Panc1 (cell line): Measurements from ENCODE around the gene LELP1.

Experiments
- POLR2AphosphoS5 ChIP-seq: IDR thresholded peaks from 2 replicates; pipeline ENCODE4 v1.6.1; 2012; ENCODE audit warnings: mild to moderate bottlenecking, low read depth, low read length, moderate library complexity
- SIN3A ChIP-seq: IDR thresholded peaks from 2 replicates; pipeline ENCODE4 v1.6.1; 2012; ENCODE audit warnings: low read depth, mild to moderate bottlenecking, low read length, moderate library complexity, borderline replicate concordance; ENCODE audit not compliant: insufficient read depth
- TCF7L2 ChIP-seq: IDR thresholded peaks from 2 replicates; pipeline ENCODE4 v1.6.1; 2011; ENCODE audit warnings: mild to moderate bottlenecking, low read depth, low read length, inconsistent platforms
- TF ChIP-seq, protein P1 (sequence below): fragments of 450-650 bp; IDR thresholded peaks from 2 replicates; pipeline ENCODE4 v1.5.1; 2017; ENCODE audit warnings: mild to moderate bottlenecking
- TF ChIP-seq, protein P2 (sequence below), 2 experiments: IDR thresholded peaks; 2 replicates each; pipeline ENCODE4 v1.6.1; 2011 to 2012; ENCODE audit warnings: low read depth in 2 of 2, control low read depth in 1 of 2, low read length in 1 of 2, mild to moderate bottlenecking in 1 of 2, moderate library complexity in 1 of 2; ENCODE audit not compliant: insufficient read depth in 1 of 2

DNA sequence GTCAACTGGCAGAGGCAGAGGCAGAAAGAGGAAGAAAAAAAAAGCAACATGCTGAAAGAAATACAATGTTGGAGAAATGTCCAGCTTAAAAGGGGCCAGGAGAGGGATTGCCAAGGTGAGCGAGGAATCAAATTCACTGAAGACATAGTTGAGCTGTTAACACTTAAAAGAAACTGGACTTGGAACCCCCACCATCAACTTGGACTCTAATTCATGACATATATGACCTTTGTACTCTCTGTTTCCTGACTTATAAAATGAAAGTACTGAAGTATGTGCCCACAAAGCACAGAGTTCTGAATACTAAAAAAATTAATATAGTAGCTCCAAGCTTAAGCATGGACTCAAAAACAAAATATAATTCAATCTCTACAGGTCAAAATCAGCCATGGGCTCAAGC, 30.2 kb downstream of the LELP1 start:
- TF ChIP-seq, protein P1, sequence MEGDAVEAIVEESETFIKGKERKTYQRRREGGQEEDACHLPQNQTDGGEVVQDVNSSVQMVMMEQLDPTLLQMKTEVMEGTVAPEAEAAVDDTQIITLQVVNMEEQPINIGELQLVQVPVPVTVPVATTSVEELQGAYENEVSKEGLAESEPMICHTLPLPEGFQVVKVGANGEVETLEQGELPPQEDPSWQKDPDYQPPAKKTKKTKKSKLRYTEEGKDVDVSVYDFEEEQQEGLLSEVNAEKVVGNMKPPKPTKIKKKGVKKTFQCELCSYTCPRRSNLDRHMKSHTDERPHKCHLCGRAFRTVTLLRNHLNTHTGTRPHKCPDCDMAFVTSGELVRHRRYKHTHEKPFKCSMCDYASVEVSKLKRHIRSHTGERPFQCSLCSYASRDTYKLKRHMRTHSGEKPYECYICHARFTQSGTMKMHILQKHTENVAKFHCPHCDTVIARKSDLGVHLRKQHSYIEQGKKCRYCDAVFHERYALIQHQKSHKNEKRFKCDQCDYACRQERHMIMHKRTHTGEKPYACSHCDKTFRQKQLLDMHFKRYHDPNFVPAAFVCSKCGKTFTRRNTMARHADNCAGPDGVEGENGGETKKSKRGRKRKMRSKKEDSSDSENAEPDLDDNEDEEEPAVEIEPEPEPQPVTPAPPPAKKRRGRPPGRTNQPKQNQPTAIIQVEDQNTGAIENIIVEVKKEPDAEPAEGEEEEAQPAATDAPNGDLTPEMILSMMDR = no peak
- TF ChIP-seq, protein P2, sequence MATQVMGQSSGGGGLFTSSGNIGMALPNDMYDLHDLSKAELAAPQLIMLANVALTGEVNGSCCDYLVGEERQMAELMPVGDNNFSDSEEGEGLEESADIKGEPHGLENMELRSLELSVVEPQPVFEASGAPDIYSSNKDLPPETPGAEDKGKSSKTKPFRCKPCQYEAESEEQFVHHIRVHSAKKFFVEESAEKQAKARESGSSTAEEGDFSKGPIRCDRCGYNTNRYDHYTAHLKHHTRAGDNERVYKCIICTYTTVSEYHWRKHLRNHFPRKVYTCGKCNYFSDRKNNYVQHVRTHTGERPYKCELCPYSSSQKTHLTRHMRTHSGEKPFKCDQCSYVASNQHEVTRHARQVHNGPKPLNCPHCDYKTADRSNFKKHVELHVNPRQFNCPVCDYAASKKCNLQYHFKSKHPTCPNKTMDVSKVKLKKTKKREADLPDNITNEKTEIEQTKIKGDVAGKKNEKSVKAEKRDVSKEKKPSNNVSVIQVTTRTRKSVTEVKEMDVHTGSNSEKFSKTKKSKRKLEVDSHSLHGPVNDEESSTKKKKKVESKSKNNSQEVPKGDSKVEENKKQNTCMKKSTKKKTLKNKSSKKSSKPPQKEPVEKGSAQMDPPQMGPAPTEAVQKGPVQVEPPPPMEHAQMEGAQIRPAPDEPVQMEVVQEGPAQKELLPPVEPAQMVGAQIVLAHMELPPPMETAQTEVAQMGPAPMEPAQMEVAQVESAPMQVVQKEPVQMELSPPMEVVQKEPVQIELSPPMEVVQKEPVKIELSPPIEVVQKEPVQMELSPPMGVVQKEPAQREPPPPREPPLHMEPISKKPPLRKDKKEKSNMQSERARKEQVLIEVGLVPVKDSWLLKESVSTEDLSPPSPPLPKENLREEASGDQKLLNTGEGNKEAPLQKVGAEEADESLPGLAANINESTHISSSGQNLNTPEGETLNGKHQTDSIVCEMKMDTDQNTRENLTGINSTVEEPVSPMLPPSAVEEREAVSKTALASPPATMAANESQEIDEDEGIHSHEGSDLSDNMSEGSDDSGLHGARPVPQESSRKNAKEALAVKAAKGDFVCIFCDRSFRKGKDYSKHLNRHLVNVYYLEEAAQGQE (IDR thresholded peaks at IDR 0.05; ENCODE audit: insufficient read depth in 1 of 2, low read depth in 2 of 2, low read length in 1 of 2) = no peak
- TF ChIP-seq POLR2AphosphoS5 (no peak), SIN3A (no peak), TCF7L2 (no peak)
